GM12891 (cell line): Measurements from ENCODE around the gene PRELP.

Source experiments
- PAX5 ChIP-seq: IDR thresholded peaks from 2 replicates; pipeline ENCODE4 v1.6.1; 2011; ENCODE audit warnings: low read length, moderate library complexity, mild to moderate bottlenecking; ENCODE audit not compliant: insufficient read depth, severe bottlenecking
- POLR2A ChIP-seq: IDR thresholded peaks from 2 replicates; pipeline ENCODE4 v1.6.1; 2011; ENCODE audit warnings: low read depth, low read length, control low read depth
- POLR2AphosphoS5 ChIP-seq: IDR thresholded peaks from 2 replicates; pipeline ENCODE4 v1.6.1; 2011; ENCODE audit warnings: low read depth, low read length, control low read depth
- POU2F2 ChIP-seq: IDR thresholded peaks from 2 replicates; pipeline ENCODE4 v1.6.1; 2011; ENCODE audit warnings: low read depth, mild to moderate bottlenecking, control low read depth, low read length, moderate library complexity
- SPI1 ChIP-seq: IDR thresholded peaks from 2 replicates; pipeline ENCODE4 v1.6.1; 2011; ENCODE audit warnings: low read depth, low read length, control low read depth
- TAF1 ChIP-seq: IDR thresholded peaks from 2 replicates; pipeline ENCODE4 v1.6.1; 2011; ENCODE audit warnings: low read depth, low read length, control low read depth

DNA sequence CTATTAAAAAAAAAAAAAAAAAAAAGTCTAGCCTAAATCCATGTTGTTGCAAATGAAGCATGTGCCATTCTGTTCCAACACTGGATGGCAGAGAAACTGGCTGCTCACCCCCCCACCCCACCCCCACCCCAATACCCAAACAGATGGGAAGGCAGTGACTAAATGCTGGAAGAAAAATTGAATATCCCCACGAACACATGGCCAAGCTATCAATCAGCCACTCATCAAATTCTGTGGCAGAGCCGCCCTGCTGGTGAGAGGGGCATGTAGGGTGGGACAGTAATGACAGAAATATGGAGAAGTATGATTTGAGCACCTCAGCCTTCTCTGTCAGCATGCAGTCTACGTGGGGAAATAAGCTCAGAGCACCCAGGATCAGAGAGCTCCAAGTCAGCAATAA is 52.5 kb downstream of the PRELP start:
- no peak for TF ChIP-seq POLR2A
- no peak for TF ChIP-seq POLR2AphosphoS5
- no peak for TF ChIP-seq TAF1
- TF ChIP-seq POU2F2, result no peak
- no peak for TF ChIP-seq PAX5
- no peak for TF ChIP-seq SPI1
